ENCODE results near the gene ELK4. TPM values are rescaled to one million over a fixed set of nuclear protein-coding genes. Genes with fewer than 3 reads are reported as not detected.

Gene ELK4
- polyA plus RNA-seq, 3 donors = 1.4 to 9.0 (median 2.6) TPM

DNA sequence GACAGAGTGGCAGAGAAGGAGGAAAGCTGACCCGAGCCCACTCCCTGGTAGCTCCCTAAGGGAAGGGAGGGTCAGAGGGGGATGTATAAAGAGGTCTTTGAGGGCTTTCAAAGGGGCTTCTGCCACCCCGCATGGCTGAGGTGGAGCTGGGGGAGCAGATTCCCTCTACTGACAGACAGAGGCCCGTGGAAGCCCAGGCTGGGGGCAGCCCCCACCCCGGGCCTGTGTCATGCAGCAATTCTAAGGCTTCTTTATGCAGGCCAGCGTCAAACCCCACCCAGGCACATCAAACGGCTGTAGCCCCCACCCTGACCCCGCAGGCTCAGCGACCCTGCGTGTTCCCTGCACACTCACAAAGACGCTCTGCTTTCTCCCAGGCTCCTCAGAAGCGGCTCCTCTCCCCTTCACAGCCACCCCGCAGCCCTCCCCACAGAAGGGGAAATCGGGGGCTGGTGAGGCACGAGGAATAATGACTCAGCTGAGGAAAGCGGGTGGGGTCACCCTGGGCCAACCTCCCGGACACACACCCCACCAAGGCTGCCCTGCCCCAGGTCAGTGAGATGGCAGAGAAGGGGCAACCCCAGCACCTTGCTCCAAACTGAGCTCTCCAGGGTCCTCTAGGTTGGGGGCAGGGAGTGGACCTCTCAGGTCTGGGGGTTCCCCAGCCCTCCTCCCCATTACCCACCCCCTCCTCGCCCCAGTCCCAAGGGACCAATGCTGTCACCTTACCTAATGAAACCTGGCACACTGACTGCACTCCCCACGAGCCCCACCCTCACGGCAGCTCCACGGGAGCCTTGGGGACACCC is 37.7 kb upstream of the ELK4 start:
- Histone ChIP-seq H3K4me1 (ENCODE audit: control insufficient read depth in 1 of 2, insufficient read depth in 2 of 2, low read length in 2 of 2) (peaks cover 38 to 44% of the 10 kb centered on the region in 2 donors), H3K79me2 (ENCODE audit: insufficient read depth, low read length) (no peaks in the 10 kb centered on the region), H3K36me3 (replicated peaks in 1 of 2; ENCODE audit: control insufficient read depth in 1 of 2, insufficient read depth in 2 of 2, low read length in 2 of 2) (no peaks in the 10 kb centered on the region), H3K4me3 (replicated peaks in 1 of 3; ENCODE audit: low read depth in 2 of 3, low read length in 3 of 3) (peak overlapping the region in 1 of 3 experiments; percentile 19), H2AFZ (ENCODE audit: insufficient read depth, low read depth, low read length, poor library complexity, severe bottlenecking) (peak overlapping the region; percentile 22), H3K4me2 (replicated peaks; ENCODE audit: extremely low read depth, low read length, poor library complexity, severe bottlenecking) (peak overlapping the region; percentile 39), H3K27ac (ENCODE audit: low read depth in 1 of 2, low read length in 2 of 2) (peak overlapping the region in 1 of 2 donors; percentile 38), H3K9me3 (replicated peaks in 1 of 2; ENCODE audit: control insufficient read depth in 1 of 2, insufficient read depth in 1 of 2, low read length in 2 of 2) (no peaks in the 10 kb centered on the region), H3K27me3 (ENCODE audit: control insufficient read depth in 2 of 2, insufficient read depth in 2 of 2, low read length in 2 of 2) (no peaks in the 10 kb centered on the region), H4K20me1 (ENCODE audit: insufficient read depth, low read length) (no peaks in the 10 kb centered on the region), H3K9ac (ENCODE audit: insufficient read depth, low read length, poor library complexity, severe bottlenecking) (peak overlapping the region; percentile 32)
- Mint-ChIP-seq H3K9me3 (no peaks in the 10 kb centered on the region), H3K4me3 (peak overlapping the region; percentile 56 to 79), H3K27ac (peak overlapping the region; percentile 40 to 85 (median 66)), H3K36me3 (no peaks in the 10 kb centered on the region), H3K4me1 (peaks cover 43% of the 10 kb centered on the region), H3K27me3 (ENCODE audit: low read depth in 3 of 3) (peaks cover 6 to 10% (median 6%) of the 10 kb centered on the region in 3 donors)
- intact Hi-C loops (cut with micrococcal nuclease) = no loop called here
- 13% methylated on average over 19 of the region's 20 CpGs for WGBS (ENCODE audit: insufficient coverage)
- DNase-seq = peak; percentile 48 to 85 (median 60)
- TF ChIP-seq, protein P1, sequence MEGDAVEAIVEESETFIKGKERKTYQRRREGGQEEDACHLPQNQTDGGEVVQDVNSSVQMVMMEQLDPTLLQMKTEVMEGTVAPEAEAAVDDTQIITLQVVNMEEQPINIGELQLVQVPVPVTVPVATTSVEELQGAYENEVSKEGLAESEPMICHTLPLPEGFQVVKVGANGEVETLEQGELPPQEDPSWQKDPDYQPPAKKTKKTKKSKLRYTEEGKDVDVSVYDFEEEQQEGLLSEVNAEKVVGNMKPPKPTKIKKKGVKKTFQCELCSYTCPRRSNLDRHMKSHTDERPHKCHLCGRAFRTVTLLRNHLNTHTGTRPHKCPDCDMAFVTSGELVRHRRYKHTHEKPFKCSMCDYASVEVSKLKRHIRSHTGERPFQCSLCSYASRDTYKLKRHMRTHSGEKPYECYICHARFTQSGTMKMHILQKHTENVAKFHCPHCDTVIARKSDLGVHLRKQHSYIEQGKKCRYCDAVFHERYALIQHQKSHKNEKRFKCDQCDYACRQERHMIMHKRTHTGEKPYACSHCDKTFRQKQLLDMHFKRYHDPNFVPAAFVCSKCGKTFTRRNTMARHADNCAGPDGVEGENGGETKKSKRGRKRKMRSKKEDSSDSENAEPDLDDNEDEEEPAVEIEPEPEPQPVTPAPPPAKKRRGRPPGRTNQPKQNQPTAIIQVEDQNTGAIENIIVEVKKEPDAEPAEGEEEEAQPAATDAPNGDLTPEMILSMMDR (IDR thresholded peaks at IDR 0.05) = no peak

GRCh38 chr1:205668951-205669340 is 37.1 kb upstream of the ELK4 start:
- DNase-seq = peak; percentile 45 to 84 (median 46)
- Histone ChIP-seq H3K79me2 (ENCODE audit: insufficient read depth, low read length) (no peaks in the 10 kb centered on the region), H2AFZ (ENCODE audit: insufficient read depth, low read depth, low read length, poor library complexity, severe bottlenecking) (no peak overlapping the region), H3K27me3 (ENCODE audit: control insufficient read depth in 2 of 2, insufficient read depth in 2 of 2, low read length in 2 of 2) (no peaks in the 10 kb centered on the region), H3K9me3 (replicated peaks in 1 of 2; ENCODE audit: control insufficient read depth in 1 of 2, insufficient read depth in 1 of 2, low read length in 2 of 2) (no peaks in the 10 kb centered on the region), H3K36me3 (replicated peaks in 1 of 2; ENCODE audit: control insufficient read depth in 1 of 2, insufficient read depth in 2 of 2, low read length in 2 of 2) (no peaks in the 10 kb centered on the region), H4K20me1 (ENCODE audit: insufficient read depth, low read length) (no peaks in the 10 kb centered on the region), H3K27ac (ENCODE audit: low read depth in 1 of 2, low read length in 2 of 2) (peak overlapping the region in 1 of 2 donors; percentile 38), H3K4me2 (replicated peaks; ENCODE audit: extremely low read depth, low read length, poor library complexity, severe bottlenecking) (peak overlapping the region; percentile 39), H3K9ac (ENCODE audit: insufficient read depth, low read length, poor library complexity, severe bottlenecking) (peak overlapping the region; percentile 32), H3K4me1 (ENCODE audit: control insufficient read depth in 1 of 2, insufficient read depth in 2 of 2, low read length in 2 of 2) (peaks cover 44 to 50% of the 10 kb centered on the region in 2 donors), H3K4me3 (replicated peaks in 1 of 3; ENCODE audit: low read depth in 2 of 3, low read length in 3 of 3) (peak overlapping the region in 1 of 3 experiments; percentile 19)
- Mint-ChIP-seq H3K27ac (peak overlapping the region in 6 of 7 donors; percentile 40 to 85 (median 58)), H3K4me1 (peaks cover 48% of the 10 kb centered on the region), H3K9me3 (no peaks in the 10 kb centered on the region), H3K4me3 (peak overlapping the region; percentile 56 to 79), H3K27me3 (ENCODE audit: low read depth in 3 of 3) (peaks cover 5 to 10% (median 8%) of the 10 kb centered on the region in 3 donors), H3K36me3 (no peaks in the 10 kb centered on the region)
- TF ChIP-seq, protein P1 (IDR thresholded peaks at IDR 0.05) = no peak
- intact Hi-C loops (cut with micrococcal nuclease) = no loop called here
- WGBS (ENCODE audit: insufficient coverage) = 100% methylated on average over 1 of the region's 5 CpGs

Measured in CD14-positive monocyte (primary cell).